Esophagus muscularis mucosa (tissue), 3 donors: ENCODE measurements around the gene SENP7.

Source experiments
- CTCF ChIP-seq, 3 experiments: fragments of 200-600 bp in 2 of 3; fragments of 450-650 bp in 1 of 3; sonication (generic) in 2 of 3; IDR thresholded peaks; one replicate each; pipeline ENCODE4 v1.5.1; 2017 to 2019; ENCODE audit warnings: antibody characterized with exemption in 3 of 3, mild to moderate bottlenecking in 2 of 3, moderate library complexity in 1 of 3
- POLR2A ChIP-seq: fragments of 450-650 bp; IDR thresholded peaks from one replicate; pipeline ENCODE4 v1.6.1; 2017; ENCODE audit warnings: antibody characterized with exemption, moderate library complexity, mild to moderate bottlenecking, low read depth

- TF ChIP-seq POLR2A (no peak), CTCF (IDR thresholded peaks at IDR 0.05) (no peak)
These were observed 59.1 kb downstream of the SENP7 start for GRCh38 chr3:101453961-101454360.
